ENCODE data around the gene PTPRK. TPM values are rescaled to one million over a fixed set of nuclear protein-coding genes. Genes with fewer than 3 reads are reported as not detected.

Gene PTPRK
- total RNA-seq, 2 donors from 2014 or later: 23.7 to 30.2 TPM

- intact Hi-C loops (cut with DNase I): no loop called here
- DNase-seq (ENCODE audit: low spot score): no peak
Measured at GRCh38 chr6:128242765-128243403, 277.5 kb downstream of the PTPRK start.

GRCh38 chr6:128241216-128241615 is 279.2 kb downstream of the PTPRK start:
- intact Hi-C loops (cut with DNase I): no loop called here
- no peak for DNase-seq (ENCODE audit: low spot score)

- intact Hi-C loops (cut with DNase I): no loop called here
- DNase-seq (ENCODE audit: low spot score): no peak
Measured at GRCh38 chr6:128240024-128240428, 280.4 kb downstream of the PTPRK start.

- intact Hi-C loops (cut with DNase I): no loop called here
- no peak for DNase-seq (ENCODE audit: low spot score)
Measured at GRCh38 chr6:128239146-128239545, 281.3 kb downstream of the PTPRK start.

- intact Hi-C loops (cut with DNase I): no loop called here
- no peak for DNase-seq (ENCODE audit: low spot score)
Measured at GRCh38 chr6:128238225-128238624, 282.2 kb downstream of the PTPRK start.

- no peak for DNase-seq (ENCODE audit: low spot score)
- intact Hi-C loops (cut with DNase I): no loop called here
Measured at GRCh38 chr6:128235556-128235955, 284.8 kb downstream of the PTPRK start.

- no peak for DNase-seq (ENCODE audit: low spot score)
- intact Hi-C loops (cut with DNase I): no loop called here
Measured at GRCh38 chr6:128233531-128233930, 286.9 kb downstream of the PTPRK start.

- DNase-seq (ENCODE audit: low spot score): no peak
- intact Hi-C loops (cut with DNase I): no loop called here
Measured at GRCh38 chr6:128230267-128230989, 290.0 kb downstream of the PTPRK start.

- intact Hi-C loops (cut with DNase I): no loop called here
- no peak for DNase-seq (ENCODE audit: low spot score)
Measured at GRCh38 chr6:128225612-128226011, 294.8 kb downstream of the PTPRK start.

- DNase-seq (ENCODE audit: low spot score): no peak
- intact Hi-C loops (cut with DNase I): no loop called here
Measured at GRCh38 chr6:128216917-128217316, 303.5 kb downstream of the PTPRK start.

- no peak for DNase-seq (ENCODE audit: low spot score)
- intact Hi-C loops (cut with DNase I): no loop called here
Measured at GRCh38 chr6:128209771-128210170, 310.6 kb downstream of the PTPRK start.

GRCh38 chr6:128208851-128209580 is 311.4 kb downstream of the PTPRK start:
- intact Hi-C loops (cut with DNase I): no loop called here
- DNase-seq (ENCODE audit: low spot score): no peak

- DNase-seq (ENCODE audit: low spot score): no peak
- intact Hi-C loops (cut with DNase I): no loop called here
Measured at GRCh38 chr6:128208078-128208477, 312.3 kb downstream of the PTPRK start.

- intact Hi-C loops (cut with DNase I): no loop called here
Measured at GRCh38 chr6:128206610-128207426, 313.6 kb downstream of the PTPRK start.

GRCh38 chr6:128204616-128205015 is 315.8 kb downstream of the PTPRK start:
- intact Hi-C loops (cut with DNase I): no loop called here

More at GRCh38 chr6:128206610-128207426, 313.6 kb downstream of the PTPRK start:
- DNase-seq (ENCODE audit: low spot score): no peak

GRCh38 chr6:128202169-128202765 is 318.1 kb downstream of the PTPRK start:
- DNase-seq (ENCODE audit: low spot score): no peak
- intact Hi-C loops (cut with DNase I): no loop called here

More at GRCh38 chr6:128204616-128205015, 315.8 kb downstream of the PTPRK start:
- no peak for DNase-seq (ENCODE audit: low spot score)

- intact Hi-C loops (cut with DNase I): no loop called here
- DNase-seq (ENCODE audit: low spot score): no peak
Measured at GRCh38 chr6:128200789-128201188, 319.6 kb downstream of the PTPRK start.

- intact Hi-C loops (cut with DNase I): no loop called here
- DNase-seq (ENCODE audit: low spot score): no peak
Measured at GRCh38 chr6:128199461-128199860, 320.9 kb downstream of the PTPRK start.

GRCh38 chr6:128192972-128193371 is 327.4 kb downstream of the PTPRK start:
- no peak for DNase-seq (ENCODE audit: low spot score)
- intact Hi-C loops (cut with DNase I): no loop called here
